AML-193 (cell line): Measurements from ENCODE around the gene OR6J1.
A peak's percentile ranks its signal among the peaks of the same experiment; 100 is the strongest.
"Not testable (repeated sequence)": the region's sequence is repeated elsewhere in the genome, so short reads cannot be mapped to it uniquely, and the experiment has no call there.

Experiments used
- DNase-seq, 2 experiments: peaks; one replicate each; lab custom pipeline; 2025; lab: John Stamatoyannopoulos, UW

The OR6J1 gene

GRCh38 chr14:22606380-22606779, 37.8 kb downstream of the OR6J1 start:
- DNase-seq = no peak

- no peak for DNase-seq
These were observed 41.3 kb downstream of the OR6J1 start for GRCh38 chr14:22602862-22603261.

DNA sequence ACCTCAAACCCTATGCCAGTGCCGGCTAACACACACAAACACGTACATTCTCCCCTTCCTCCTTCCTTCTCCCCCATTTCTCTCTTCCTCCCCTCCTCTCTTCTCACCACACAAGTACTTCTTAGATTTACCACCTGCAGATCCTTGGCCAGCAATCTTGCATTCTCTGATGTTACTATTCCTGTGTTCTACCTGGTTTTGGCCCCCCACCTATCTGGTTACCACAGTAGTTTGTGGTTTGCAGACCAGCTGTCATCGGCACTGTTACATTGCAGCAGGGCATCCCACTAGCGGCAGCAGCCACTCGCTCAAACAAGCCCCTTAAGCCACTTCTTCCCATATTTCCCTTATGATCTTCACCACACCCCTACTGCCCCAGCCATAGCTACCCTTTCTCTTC, 42.2 kb downstream of the OR6J1 start:
- DNase-seq = no peak

DNA sequence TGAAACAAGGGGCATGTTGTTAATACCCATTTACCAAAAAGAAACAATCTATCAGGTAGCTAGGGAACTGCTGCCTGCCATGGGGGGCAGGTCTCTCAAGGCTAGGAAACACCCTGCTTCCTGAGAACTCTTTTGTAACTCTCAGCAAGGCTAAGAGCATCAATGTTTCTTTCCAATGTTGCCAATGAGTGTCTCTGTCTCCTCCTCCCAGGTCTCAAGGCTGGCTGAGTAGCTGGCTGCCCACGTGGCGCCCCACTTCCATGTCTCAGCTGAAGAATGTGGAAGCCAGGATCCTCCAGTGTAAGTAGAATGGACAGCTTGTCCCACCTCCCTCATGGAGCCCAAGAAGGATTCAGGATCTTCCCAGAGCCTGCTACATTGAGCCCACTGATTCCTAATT, 42.7 kb downstream of the OR6J1 start:
- no peak for DNase-seq

DNA sequence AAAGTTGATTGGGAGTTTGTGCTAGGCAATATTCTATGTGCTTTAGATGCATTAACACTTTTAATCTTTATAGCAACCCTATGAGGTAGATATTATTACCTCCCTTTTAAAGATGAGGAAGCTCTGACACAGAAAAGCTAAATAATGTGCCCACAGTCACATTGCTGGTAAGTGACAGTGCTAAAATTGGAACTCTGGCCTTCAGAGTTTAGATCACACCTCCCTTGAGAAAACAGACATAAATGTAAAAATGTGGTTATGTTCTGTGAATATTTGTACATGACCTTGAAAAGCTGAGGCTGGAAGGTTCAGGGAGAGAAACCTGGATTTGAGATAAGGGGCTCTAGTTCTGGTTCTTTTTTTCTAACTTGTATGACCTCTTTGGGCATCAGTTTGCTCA, 44.1 kb downstream of the OR6J1 start:
- no peak for DNase-seq

GRCh38 chr14:22599349-22599748, 44.8 kb downstream of the OR6J1 start:
- DNase-seq = no peak

GRCh38 chr14:22598896-22599244, 45.3 kb downstream of the OR6J1 start:
- DNase-seq = no peak

DNA sequence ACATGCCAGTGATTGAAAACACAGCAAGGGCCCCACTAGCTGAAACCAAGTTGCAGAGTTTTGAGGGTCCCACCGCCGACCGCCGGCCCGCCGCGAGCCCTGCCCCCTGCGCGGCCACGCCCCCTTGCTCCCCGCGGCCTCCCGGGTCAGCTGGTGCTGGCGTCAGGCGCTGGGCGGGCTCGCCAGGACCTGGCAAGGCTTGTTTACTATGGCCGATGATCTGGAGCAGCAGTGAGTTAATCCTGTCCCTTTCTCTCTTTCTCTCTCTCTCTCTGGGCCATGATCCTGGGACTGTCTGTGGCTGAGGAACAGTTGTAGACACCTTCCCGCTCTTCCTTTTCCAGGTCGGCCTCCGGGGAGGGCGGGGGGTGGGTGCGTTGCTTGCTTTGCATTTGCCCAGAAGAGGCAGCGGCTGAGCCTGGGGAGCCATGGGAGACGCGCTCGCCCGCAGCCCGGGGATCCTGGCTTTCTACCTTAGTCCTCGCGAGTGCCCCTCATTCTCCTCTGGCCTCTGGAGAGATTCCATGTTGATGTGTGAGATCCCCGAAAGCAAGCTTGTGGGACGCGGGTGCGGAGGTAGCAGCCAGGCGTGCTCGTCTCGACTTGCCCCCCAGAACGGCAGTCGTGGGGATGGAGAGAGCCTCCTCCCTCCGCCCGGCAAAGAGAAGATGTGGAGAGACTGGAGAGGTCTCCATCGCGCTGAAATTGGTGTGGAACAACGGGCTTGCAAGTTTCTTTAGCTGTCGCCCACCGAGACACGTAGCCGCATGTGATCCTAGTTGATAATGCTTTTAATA, 45.9 kb downstream of the OR6J1 start, which contains the start of gene ABHD4:
TSS of gene ABHD4 (plus strand) at position 202 of the 797 bp plus-strand sequence. CDS start at position 209, 7 bp downstream.
- peak; percentile 21 to 34 for DNase-seq

- DNase-seq = no peak
These were observed 46.4 kb downstream of the OR6J1 start for GRCh38 chr14:22597771-22598098.

DNA sequence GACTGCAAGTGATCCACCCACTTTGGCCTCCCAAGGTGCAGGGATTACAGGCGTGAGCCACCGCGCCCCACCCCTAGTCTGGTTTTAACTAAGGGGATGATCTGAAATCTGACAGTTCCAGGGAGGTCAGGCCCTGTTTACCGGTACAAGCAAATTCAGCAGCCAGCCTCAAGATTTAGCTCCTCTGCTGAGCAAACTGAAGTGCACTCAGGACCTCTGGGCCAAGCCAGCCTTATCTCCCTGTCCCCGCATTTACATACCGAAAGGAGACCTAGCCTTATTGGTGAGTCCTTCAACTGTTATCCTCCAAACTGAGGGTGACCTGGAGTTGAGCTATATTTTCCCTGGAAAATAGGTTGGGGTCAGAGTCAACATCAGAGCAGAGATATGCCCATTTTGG, 46.9 kb downstream of the OR6J1 start:
- no peak for DNase-seq

- DNase-seq = no peak
These were observed 47.7 kb downstream of the OR6J1 start for GRCh38 chr14:22596354-22596879.

DNA sequence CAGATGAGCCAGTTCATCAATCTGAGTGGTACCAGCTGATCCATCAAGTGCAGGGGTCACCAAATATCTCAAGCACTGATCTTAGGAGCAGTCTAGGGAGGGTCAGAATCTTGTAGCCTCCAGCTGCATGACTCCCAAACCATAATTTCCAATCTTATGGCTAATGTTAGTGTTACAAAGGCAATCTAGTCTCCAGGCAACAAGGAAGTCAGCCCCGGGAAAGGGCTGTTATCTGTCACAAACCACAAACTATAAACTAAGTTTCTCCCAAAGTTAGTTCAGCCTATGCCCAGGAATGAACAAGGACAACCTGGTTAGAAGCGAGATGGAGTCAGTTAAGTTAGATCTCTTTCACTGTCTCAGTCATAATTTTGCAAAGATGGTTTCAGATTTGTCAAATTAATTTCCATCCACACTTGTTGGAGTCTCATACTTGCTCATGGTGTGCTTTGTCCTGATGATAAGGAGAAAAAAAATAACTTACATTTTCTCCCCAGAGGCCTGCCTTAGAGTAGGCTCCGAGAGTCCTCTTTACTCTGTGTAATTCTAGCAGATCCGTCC, 49.9 kb downstream of the OR6J1 start:
- no peak for DNase-seq

DNA sequence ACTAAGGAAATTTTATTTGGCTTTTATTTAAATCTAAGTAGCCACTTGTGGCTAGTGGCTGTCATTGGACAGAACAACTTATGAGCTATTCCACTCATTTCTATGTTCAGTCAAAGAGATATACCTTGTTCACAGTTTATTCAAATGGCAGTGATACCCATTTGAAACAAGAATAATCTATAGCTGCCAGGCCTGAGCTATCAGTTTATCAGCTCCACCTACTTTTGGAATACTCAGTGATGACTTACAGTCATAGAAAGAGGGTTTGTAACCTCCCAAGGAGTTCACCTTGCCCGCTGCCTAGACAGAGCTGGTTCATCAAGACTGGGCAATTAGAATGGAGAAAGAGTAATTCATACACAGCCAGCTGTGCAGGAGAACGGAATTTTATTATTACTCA, 50.6 kb downstream of the OR6J1 start:
- DNase-seq = no peak

DNA sequence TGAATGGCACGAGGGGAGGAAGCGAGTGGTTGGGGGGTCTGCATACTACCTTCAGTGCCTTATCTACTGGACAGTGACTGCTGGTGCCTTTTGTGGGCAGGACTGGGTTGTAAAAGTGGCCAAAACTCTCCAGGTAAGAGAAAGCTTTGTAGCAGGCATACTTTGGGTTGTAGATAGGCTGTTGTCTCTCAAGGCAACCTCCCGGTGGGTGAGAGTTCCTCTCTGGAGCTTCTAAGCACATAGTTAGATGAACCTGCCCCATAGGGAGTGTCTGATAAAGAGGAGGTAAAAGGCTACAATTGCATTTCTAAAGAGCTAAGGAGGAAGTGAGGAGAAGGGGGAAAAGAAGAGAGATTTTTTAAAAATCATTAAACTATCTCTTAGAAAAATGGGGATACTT, 51.0 kb downstream of the OR6J1 start:
- no peak for DNase-seq

DNA sequence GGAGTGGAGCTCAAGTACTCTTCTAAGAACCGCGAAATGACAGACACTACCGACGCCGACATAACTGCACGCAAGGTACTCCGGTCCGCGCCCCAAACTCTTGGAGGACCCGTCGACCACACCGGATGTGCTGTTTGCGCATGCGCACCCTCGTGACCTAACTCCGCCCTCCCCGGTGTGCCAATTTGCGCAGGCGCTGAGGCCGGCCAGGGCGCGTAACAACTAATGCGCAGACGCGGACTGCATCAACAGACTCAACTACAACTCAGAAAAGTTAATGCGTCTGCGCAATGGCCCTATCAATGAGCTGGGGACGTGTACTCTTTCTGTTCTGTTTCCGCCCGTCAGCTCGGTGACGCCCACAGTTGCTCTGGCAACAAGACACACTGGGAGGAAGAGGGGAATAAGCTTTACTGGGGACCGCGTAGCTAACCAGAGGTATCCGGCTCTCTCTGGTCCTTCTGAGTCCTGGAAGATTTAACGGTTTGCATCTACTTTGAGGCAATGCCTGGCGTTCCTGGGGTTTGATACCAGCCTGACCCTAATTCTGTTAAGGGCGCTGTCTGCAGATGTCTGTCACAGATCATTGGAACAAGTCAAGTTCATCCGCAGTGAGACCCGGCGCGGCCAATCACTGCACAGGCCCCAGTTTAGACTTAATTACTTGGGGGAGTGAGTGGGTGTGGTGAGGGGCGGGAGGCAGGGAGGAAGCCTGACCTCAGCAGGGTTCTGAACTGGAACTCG, 54.9 kb downstream of the OR6J1 start, which contains the start of gene DAD1:
TSS of gene DAD1 (minus strand) at position 129 of the 744 bp plus-strand sequence. CDS start at position 62, 67 bp downstream.
- DNase-seq = peak; percentile 98 to 99

GRCh38 chr14:22588526-22589095, 55.5 kb downstream of the OR6J1 start:
- no peak for DNase-seq

- DNase-seq = not testable (repeated sequence)
These were observed 56.3 kb downstream of the OR6J1 start for GRCh38 chr14:22587677-22588422.

DNA sequence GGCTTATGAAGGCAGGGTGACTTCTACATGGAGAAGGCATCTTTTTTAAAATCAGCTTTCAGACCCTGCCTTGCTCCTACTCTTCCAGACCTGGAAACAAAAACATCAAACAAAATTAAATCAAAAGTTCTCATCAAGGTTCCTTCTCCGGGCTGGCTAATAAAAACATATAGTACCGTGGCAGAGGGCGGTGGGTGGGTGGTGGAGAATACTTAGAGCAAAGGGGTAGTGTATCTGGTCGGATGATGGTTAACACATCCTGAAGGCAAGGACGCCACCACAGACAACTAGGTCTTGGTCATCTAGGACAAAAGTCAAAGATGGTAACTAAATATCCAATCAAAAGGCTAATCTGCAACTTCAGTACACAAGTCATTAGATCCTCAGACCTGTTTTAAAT, 56.9 kb downstream of the OR6J1 start:
- no peak for DNase-seq

GRCh38 chr14:22583994-22584393, 60.2 kb downstream of the OR6J1 start:
- DNase-seq = no peak
